Measurements from ENCODE around the gene ALKBH4.

DNA sequence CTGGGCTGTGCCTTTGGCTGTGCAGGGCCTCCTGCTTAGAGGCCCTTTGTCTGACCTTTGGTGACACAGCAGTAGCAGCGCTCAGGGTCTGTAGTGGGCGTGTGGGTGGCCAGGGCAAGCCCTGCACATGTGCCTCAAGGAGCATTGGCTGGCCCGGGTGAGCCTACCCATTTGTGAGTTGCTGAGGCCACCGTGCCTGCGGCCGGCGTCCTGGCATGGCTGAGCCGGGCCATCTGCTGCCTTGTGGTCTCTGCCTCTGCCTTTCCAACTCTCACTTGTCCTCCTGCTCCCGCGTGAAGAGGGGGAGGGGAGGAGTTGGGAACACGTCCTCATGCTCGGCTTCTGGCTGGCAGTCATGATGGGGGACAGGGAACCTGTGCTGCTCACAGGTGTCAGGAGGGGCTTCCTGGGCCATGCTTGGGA lies 40.5 kb downstream of the ALKBH4 start:
- TF ChIP-seq YY1 (IDR thresholded peaks at IDR 0.05; ENCODE audit: insufficient read depth, insufficient read length) (no peak), SUZ12 (IDR thresholded peaks at IDR 0.05; ENCODE audit: extremely low read depth, insufficient read depth, insufficient read length) (no peak)
